AG04450 (cell line): Measurements from ENCODE around the gene MOB1A. TPM values are rescaled to one million over a fixed set of nuclear protein-coding genes. Genes with fewer than 3 reads are reported as not detected.

Source experiments
- CTCF ChIA-PET: fragments of 300-600, 350-600 bp; formaldehyde crosslinking; extraction: SDS; loops from one replicate; lab custom pipeline; 2022; ENCODE audit warnings: antibody characterized with exemption, inconsistent platforms; lab: Charles Lee
- POLR2A ChIA-PET: fragments of 350-600 bp; formaldehyde crosslinking; extraction: SDS; loops from one replicate; lab custom pipeline; 2021; ENCODE audit warnings: antibody characterized with exemption, inconsistent platforms; lab: Yijun Ruan, JAX
- DNase-seq: peaks from one replicate; pipeline ENCODE4 v3.0.0-alpha.2; 2011; ENCODE audit warnings: low read depth, low spot score
- H3K27ac ChIP-seq: one replicate; pipeline ENCODE4 v1.5.1; 2012; ENCODE audit warnings: low read depth, low read length, control low read depth
- H3K27me3 ChIP-seq: one replicate; pipeline ENCODE4 v1.6.0; 2012; ENCODE audit warnings: low read length; ENCODE audit not compliant: control insufficient read depth, insufficient read depth
- H3K4me3 ChIP-seq: 2 replicates; pipeline ENCODE4 v1.5.1; 2011; ENCODE audit warnings: mild to moderate bottlenecking, low read depth, low read length, control low read depth
- H3K9me3 ChIP-seq: 2 replicates; pipeline ENCODE4 v1.5.1; 2012; ENCODE audit warnings: low read length; ENCODE audit not compliant: control insufficient read depth, insufficient read depth
- polyA plus RNA-seq: library from polyadenylated mRNA; depleted of rRNA; stranded (reverse); fragments of >200 nt; gene quantifications from 2 replicates; pipeline ENCODE4 v1.2.3, GENCODE V29; 2011
- TF ChIP-seq, protein P1 (sequence below): IDR thresholded peaks from 2 replicates; pipeline ENCODE4 v1.5.1; 2011; ENCODE audit warnings: low read depth, low read length, control low read depth, inconsistent platforms

The MOB1A gene
- polyA plus RNA-seq, 1 experiment = 59.7 TPM

DNA sequence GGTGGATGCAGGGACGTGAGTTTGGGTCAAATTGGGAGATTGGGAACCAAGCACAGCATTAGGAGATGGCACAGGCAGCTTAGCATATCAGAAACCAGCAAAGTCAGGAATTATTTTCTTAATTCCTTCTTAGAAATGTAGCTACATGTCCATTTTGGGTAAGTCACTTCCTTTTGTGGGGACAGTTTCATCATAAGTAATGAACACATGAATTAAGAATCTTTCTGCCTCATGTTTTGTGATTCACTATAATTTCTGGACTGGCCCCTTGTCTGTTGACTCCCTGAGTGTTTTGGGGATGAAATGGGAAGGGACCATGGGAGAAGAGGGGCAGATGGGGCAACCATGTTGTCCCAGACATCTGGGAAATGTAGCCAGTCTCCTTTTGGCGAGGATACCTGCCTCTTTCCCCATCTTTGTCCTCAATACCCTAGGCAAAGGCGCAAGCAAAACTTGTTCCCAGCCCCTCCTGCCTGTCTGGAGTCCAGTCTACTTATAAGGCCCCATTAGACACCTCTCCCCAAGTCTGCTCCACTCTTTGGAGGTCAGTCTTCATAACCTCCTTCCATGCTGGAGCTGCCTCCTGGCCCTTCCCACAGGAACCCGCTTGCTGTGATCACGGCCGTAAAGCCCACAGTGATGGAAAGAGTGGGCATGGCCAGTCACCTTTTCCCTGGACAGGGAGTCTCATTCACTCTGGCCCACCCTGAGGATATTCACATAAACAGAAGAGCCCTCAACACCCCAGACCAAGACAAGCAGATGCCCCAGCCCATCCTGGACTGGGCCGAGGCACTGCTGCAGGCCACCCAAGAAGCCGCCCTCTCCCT is 45.5 kb upstream of the MOB1A start:
- CTCF ChIA-PET = no interaction called here
- TF ChIP-seq, protein P1, sequence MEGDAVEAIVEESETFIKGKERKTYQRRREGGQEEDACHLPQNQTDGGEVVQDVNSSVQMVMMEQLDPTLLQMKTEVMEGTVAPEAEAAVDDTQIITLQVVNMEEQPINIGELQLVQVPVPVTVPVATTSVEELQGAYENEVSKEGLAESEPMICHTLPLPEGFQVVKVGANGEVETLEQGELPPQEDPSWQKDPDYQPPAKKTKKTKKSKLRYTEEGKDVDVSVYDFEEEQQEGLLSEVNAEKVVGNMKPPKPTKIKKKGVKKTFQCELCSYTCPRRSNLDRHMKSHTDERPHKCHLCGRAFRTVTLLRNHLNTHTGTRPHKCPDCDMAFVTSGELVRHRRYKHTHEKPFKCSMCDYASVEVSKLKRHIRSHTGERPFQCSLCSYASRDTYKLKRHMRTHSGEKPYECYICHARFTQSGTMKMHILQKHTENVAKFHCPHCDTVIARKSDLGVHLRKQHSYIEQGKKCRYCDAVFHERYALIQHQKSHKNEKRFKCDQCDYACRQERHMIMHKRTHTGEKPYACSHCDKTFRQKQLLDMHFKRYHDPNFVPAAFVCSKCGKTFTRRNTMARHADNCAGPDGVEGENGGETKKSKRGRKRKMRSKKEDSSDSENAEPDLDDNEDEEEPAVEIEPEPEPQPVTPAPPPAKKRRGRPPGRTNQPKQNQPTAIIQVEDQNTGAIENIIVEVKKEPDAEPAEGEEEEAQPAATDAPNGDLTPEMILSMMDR = no peak

DNA sequence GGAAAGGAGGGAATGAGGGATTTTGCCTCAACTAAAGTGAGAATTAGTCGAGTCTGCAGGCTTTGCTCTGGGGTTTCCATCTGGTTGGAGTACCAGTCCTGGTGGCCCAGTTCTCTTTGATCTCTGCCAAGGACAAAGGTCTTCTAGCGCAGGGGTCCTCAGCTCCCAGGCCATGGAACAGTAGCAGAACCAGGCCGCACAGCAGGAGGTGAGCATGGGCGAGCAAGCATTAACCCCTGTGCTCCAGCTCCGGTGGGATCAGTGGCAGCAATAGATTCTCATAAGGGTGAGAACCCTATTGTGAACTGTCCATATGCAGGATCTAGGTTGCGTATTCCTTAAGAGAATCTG is 43.6 kb upstream of the MOB1A start:
- ChIA-PET POLR2A (no interaction called here), CTCF (no interaction called here)
- Histone ChIP-seq H3K27ac (peak overlapping the region; percentile 1), H3K9me3 (no peaks in the 10 kb centered on the region), H3K27me3 (peaks cover 6% of the 10 kb centered on the region), H3K4me3 (no peak overlapping the region)
- no peak for DNase-seq
- TF ChIP-seq, protein P1 = no peak

More for the DNA sequence above, 45.5 kb upstream of the MOB1A start:
- no peaks in the 10 kb centered on the region for H3K9me3 ChIP-seq
- H3K4me3 ChIP-seq = no peak overlapping the region
- POLR2A ChIA-PET = no interaction called here
- peaks cover 6% of the 10 kb centered on the region for H3K27me3 ChIP-seq
- DNase-seq = no peak
- no peak overlapping the region for H3K27ac ChIP-seq

DNA sequence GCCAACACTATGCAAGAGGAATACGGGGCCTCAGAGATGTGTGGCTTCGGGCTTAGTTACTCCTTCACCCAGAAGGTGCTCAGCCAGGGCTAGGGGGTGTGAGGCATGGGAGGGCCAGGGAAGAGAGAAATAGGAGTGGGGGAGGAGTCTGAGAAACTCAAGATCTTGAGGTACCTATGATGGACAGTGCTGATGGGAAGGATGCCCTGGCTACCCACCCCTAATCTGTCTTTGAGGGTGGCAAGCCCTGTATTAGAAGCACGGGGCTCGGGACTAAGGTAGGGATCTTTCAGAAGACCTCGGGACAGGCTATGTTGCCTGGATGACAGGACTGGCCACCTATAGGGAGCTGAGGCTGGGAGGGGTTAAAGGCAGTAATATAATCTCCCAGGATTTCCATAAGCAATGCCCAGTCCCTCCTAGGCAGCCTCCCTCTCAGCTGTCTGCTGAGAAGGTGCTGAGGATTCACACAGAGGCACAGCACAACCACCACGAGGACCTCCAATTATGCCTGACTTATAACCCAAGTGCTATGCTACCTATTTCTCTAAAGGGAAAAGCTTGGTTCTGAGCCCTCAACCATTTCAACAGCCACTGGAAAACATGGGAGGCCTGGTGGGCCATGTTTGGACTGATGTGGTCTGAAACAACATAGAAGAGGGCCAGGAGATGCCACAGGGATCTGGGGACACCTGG is 43.1 kb upstream of the MOB1A start:
- ChIA-PET POLR2A (no interaction called here), CTCF (no interaction called here)
- Histone ChIP-seq H3K9me3 (no peaks in the 10 kb centered on the region), H3K27me3 (peaks cover 3% of the 10 kb centered on the region), H3K4me3 (no peak overlapping the region), H3K27ac (peak overlapping the region; percentile 1)
- TF ChIP-seq, protein P1 = no peak
- no peak for DNase-seq

DNA sequence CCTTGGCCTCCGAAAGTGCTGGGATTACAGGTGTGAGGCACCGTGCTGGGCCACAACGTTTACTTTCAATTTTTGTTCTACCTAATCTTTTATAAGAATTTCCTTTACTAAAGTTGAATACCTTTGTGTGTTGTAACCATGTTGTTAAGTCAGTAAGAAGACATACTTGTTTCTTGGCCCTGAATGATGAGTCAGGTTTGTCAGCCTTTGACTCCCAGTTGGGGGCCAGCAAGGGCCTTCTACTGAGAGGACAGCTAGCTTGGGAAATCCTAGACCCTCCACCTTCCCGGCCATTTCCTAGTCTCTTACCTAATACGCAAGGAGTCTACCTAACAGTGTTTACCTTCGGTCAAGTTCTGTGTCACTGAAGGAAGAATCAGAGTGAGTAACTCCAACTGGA is 42.4 kb upstream of the MOB1A start:
- POLR2A ChIA-PET = interaction anchor here (0.6 kb wide), 1 partner anchor 283 kb away, joined by 3 read pairs; no protein-coding TSS in a partner anchor
- peaks cover 2% of the 10 kb centered on the region for H3K27me3 ChIP-seq
- H3K27ac ChIP-seq = no peak overlapping the region
- H3K9me3 ChIP-seq = no peaks in the 10 kb centered on the region
- H3K4me3 ChIP-seq = no peak overlapping the region
- DNase-seq = no peak
- TF ChIP-seq, protein P1 = no peak
- CTCF ChIA-PET = no interaction called here
